Kidney glomerular epithelial cell (primary cell): Measurements from ENCODE around the gene SPRY4.
"Not testable (repeated sequence)": the region's sequence is repeated elsewhere in the genome, so short reads cannot be mapped to it uniquely, and the experiment has no call there.

Experiments
- DNase-seq: peaks from one replicate; lab custom pipeline; 2025; lab: John Stamatoyannopoulos, UW

SPRY4 gene

GRCh38 chr5:142334538-142334937 is 9.7 kb upstream of the SPRY4 start:
- DNase-seq, result no peak

DNA sequence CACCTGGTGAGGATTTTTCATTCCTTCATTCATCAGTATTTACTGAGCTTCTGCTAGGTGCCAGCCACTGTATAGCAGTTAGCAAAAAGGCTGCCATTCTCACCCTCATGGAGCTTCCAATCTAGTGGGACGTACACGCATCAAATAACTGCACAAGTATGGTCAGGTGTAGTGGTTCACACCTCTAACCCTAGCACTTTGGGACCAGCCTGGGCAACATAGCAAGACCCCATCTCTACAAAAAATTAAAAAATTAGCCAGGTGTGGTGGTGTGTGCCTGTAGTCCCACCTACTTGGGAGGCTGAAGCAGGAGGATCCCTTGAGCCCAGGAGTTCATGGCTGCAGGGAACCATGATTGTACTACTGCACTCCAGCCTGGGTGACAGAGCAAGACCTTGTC is 8.9 kb upstream of the SPRY4 start:
- not testable (repeated sequence) for DNase-seq

DNA sequence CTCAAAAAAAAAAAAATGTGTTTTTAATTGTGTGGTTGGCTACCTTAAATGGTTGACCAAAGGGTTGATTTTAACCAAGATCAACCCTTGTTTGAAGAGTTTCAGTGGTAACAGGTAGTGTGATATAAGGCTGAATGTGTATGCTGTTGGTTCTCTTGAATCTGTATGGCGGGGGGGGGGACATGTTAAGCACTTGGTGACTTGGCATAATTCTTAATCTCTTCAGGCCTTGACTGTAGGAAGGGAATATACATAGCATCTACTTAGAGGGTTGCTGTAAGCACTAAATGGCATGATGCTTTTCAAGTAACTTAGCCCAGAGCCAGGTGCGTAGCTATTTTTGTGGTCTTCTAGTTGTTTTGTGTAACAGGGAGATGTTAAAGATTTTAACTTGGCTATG is 5.6 kb upstream of the SPRY4 start:
- DNase-seq, result no peak

DNA sequence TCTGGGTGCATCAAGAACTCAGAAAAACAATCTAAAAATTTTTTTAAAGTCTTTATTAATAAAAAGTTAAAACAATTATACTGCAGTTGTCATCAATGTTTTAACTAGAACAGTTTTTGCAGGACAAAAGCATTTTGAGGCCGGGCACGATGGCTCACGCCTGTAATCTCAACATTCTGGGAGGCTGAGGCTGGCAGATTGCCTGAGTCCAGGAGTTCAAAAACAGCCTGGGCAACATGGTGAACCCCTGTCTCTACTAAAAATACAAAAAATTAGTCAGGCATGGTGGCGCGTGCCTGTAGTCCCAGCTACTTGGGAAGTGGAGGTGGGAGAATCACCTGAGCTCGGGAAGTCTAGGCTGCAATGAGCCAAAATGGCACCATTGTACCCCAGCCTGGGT is 5.2 kb upstream of the SPRY4 start:
- no peak for DNase-seq

- no peak for DNase-seq
Measured at GRCh38 chr5:142327111-142327842, 2.5 kb upstream of the SPRY4 start.

GRCh38 chr5:142326480-142326938 is 1.7 kb upstream of the SPRY4 start:
- no peak for DNase-seq

DNA sequence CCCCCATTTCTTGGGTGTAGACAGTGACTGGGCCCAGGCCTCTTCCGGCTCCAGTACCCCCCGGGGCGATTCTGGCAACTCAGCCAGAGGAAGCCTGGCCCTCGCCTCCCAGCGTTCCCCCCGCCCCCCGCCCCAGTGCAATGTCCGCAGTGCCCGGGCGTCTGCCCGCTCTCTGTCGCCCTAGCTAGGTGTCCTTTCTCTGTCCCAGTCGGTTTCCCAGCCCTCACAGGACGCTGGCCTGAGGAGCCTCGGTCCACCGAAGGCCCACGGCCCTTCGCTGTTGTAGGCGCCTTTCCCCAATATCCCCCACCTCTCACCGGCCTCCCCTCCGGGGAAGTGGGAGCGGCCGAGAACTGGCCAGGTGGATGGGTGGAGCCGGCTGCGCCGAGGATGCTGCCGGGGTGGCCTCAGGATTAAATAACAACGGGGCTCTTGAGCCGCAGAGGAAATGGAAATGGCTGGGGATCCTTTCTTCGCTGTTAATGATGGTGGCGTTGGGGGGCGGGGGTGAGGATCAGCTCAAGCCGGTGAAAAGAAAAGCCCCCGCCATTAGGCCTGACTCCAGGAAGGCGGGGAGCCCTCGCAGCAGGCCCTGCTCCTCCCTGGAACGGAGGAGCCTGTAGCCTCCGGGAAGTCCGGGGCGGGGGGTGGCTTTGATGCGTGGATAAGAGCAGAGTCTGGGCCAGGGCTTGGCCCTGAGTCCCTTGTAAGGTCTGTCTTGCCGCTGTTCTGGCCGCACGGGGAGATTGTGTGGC is 1.1 kb upstream of the SPRY4 start:
- DNase-seq, result no peak

DNA sequence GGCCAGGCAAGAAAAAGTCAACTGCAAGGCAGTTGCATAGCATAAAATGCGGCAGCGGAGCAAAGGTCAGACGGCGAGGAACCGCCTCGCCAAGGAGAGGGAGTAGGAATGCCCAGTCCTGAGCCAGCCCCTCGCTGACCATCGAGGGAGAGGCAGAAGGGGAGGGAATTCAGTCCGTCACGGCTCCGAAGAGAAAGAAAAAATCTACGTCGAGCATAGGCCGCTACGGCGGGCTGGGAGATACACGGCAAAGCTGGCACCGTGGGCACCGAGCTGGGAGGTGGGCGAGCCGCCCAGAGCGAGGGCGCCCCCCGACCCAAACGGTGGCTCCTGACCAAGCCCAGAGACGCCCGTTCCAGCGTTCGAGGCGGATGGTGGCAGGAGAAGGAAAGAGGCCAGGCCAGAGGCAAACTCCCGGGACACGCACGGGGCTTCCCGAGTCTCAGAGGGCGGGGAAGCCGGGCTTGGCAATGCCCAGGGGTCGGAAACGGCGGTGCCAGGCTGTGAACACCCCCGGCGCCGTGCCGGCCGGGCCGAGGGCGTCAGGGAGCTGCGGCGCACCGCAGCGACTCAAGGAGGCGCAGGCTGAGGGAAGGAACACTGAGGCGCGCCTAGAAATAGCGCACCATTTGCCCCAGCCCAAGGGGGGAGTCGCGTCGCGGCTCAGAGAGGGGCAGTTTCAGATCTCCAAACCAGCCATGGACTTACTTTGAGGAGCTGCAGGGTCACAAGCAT is 518 bp downstream of the SPRY4 start:
- peak; percentile 29 for DNase-seq

DNA sequence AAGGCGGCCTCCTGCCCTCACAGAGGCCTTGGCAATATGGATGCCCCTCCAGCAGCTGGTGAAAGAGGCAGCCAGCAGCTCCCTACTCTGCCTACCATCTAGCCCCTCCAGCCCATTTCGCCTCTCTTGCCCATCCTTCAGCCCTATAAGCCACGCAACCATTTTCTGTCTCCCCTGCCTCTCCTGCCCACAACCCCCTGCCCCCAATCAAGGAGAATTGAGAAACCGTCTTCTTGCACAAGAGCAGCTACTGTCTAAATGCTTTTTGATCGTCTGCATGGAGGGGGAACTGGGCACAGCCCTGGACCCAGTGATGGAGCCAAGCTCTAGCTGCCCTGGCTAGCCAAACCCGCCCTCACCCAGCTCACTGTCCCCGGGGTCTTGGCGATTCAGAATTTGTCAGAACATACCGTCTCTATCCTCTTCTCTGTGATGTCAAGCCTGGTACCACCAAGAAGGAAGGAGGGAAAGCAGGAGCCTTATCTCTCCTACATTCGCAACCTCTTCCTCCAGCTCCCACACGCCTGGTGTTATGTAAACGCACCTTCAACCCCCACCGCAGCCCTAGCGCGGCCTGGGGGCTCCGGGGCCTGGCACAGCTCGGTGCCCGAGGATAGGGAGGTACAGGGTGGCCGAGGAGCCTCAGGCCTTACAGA is 1.2 kb downstream of the SPRY4 start:
- DNase-seq, result peak; percentile 29

GRCh38 chr5:142322747-142323479 is 1.9 kb downstream of the SPRY4 start:
- DNase-seq, result no peak

- DNase-seq, result no peak
Measured at GRCh38 chr5:142322403-142322746, 2.4 kb downstream of the SPRY4 start.

GRCh38 chr5:142320851-142321560 is 3.8 kb downstream of the SPRY4 start:
- no peak for DNase-seq

DNA sequence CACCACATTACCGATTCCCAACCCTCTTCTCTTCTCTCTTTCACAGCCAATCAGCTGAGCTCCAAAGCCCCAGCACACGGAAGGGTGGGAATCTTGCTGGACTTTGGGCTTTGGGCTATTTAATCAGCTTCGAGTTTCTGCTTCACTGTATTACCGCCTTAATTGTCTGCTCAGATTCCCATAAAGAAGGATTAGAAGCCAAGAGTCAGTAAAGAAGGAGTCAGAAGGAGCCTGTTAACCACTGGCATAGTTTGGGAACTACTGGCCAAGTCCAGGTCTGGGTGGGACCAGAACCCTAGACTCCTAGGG is 4.4 kb downstream of the SPRY4 start:
- no peak for DNase-seq

DNA sequence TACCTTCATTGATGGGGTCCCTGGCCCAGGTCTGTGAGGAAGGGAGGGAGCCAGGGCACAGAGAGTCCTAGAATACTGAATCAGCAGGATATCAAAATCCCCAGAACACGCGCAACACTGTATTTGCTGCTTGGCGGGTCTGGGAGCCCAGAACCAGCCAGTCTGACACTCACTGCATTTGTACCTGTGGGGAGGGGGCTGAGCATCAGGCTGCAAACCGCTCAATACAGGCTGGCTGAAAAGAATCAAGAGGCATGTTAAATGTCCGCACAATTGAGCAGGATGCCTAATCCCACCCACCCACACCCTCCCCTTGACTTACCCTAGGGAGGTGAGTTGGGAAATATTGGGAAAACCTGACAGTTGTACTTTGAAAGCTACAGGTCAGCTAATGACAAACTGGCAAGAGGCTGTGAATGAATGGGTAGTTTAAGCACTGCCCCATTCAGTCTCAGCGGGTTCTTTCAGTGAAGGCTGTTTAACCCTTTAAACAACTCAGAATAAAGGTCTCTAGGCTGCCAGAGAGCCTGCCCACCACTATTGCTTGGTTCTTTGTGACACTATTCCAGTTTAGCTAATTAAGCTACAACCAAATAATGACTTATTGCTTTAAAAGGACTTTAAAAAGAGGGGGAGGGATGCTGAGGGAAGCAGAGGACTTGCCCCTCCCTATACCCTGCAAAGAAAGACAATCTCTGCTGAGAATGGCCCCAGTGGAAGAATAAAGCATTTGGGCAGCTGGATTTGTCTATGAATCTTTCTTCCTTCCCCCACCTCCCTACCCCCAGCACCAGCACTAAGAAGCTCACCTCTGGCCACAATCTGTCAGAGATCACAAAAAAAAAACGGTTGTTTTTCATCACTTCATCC is 5.0 kb downstream of the SPRY4 start:
- DNase-seq, result no peak

- DNase-seq, result no peak
Measured at GRCh38 chr5:142319105-142319504, 5.7 kb downstream of the SPRY4 start.

DNA sequence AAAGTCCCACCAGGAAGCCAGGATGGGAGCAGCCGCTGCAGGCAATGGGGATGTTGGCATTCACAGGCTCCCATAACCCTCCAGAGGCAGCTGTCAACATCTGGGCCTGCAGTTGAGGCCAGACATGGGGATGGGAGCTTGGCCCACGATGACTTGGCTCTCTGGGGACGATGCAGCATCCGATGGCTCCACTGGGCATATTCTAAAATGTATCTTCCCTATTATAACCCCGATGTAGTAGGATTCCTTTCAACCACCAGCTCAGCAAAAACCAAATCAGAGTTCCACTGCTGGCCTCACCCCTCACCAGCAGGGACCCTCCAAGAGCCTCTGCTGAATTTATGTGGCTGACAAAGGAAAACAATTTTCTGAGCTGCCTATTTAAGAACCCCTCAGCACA is 7.1 kb downstream of the SPRY4 start:
- DNase-seq, result no peak

DNA sequence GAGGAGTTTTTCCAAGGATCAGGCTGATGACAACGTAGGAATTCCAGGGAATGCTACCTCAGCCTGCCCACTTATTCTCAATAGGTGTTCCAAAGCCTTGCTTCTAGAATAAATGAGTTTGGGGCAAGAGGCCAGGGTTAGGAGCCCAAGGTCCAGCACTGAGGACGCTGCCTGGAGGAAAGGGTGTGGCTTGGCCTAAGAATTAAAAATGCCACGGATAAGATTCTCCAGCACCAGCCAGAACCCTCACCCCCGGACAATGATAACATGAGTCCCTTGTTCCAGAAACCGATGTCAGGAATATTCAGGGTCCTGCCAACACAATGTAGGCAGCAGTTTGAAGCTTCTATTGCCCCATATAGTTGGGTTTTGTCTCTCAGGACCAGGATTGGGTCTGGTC is 7.6 kb downstream of the SPRY4 start:
- no peak for DNase-seq

DNA sequence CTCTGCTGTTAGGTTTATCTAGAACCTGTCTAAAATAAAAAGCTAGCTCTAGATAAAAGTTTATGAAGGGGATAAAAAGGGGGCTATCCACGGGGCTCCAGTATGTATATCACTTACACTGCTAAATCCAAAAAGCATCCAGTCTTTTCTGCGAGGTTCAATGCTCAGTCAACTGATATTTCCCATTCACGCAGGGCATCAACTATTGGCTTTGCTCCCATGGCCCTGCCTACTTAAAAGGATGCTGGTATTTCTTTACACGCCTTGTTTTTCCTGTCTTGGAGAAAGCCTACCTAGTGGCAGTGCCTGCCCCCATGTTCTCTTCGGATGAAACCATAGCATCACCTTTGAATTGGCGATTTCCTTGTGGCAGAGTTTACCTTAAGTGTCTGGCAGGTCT is 8.1 kb downstream of the SPRY4 start:
- DNase-seq, result no peak

GRCh38 chr5:142316051-142316450 is 8.8 kb downstream of the SPRY4 start:
- no peak for DNase-seq
